Measurements from ENCODE around the gene TMEM231.

DNA sequence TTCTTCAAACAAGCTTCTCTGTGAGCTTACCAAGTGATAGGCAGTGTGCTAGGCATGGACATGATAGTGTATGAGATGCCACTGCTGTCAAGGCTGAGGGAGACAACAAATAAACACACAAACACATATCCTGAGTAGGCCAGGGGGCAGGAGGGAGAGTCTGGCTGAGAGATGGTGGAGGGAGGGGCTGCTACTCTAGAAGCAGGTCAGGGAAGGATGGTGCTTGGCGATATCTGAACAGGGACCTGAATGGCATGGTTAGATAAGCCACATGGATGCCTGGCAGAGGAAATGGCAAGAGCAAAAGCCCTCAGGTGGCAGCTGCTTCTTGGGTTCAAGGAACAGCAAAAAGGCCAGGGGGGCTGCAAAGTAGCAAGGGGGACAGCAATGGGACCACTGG, 52.3 kb downstream of the TMEM231 start:
- TF ChIP-seq EZH2 (IDR thresholded peaks at IDR 0.05; ENCODE audit: low read depth, low read length, severe bottlenecking) (no peak), CEBPB (IDR thresholded peaks at IDR 0.05; ENCODE audit: low read depth, low read length) (no peak)
